ENCODE data around the gene CDC16.

GRCh38 chr13:114298866-114299265 is 64.2 kb downstream of the CDC16 start:
- TF ChIP-seq CTCF (IDR thresholded peaks at IDR 0.05), result no peak
- TF ChIP-seq POLR2A (IDR thresholded peaks at IDR 0.05), result no peak

All from adrenal gland (tissue), 5 donors.